Glutamatergic neuron (in vitro differentiated cells): ENCODE data around the gene ATXN3L. TPM values are rescaled to one million over a fixed set of nuclear protein-coding genes. Genes with fewer than 3 reads are reported as not detected.

Experiments
- DNase-seq: peaks from one replicate; pipeline ENCODE4 v3.0.0; 2022
- H3K27ac Mint-ChIP-seq: one replicate; pipeline ENCODE4 v1.8.0; 2020; ENCODE audit warnings: mild to moderate bottlenecking, mixed read lengths, inconsistent platforms; ENCODE audit not compliant: unreplicated experiment
- H3K27me3 Mint-ChIP-seq: one replicate; pipeline ENCODE4 v1.8.0; 2020; ENCODE audit warnings: mild to moderate bottlenecking, moderate library complexity, mixed read lengths, inconsistent platforms; ENCODE audit not compliant: unreplicated experiment
- H3K36me3 Mint-ChIP-seq: one replicate; pipeline ENCODE4 v1.8.0; 2020; ENCODE audit warnings: mild to moderate bottlenecking, mixed read lengths, inconsistent platforms; ENCODE audit not compliant: unreplicated experiment
- H3K4me1 Mint-ChIP-seq: one replicate; pipeline ENCODE4 v1.8.0; 2020; ENCODE audit warnings: mild to moderate bottlenecking, low read depth, mixed read lengths, inconsistent platforms; ENCODE audit not compliant: unreplicated experiment
- H3K4me3 Mint-ChIP-seq: one replicate; pipeline ENCODE4 v1.8.0; 2020; ENCODE audit warnings: mild to moderate bottlenecking, mixed read lengths, inconsistent platforms; ENCODE audit not compliant: unreplicated experiment
- H3K9me3 Mint-ChIP-seq: one replicate; pipeline ENCODE4 v1.8.0; 2020; ENCODE audit warnings: mild to moderate bottlenecking, moderate library complexity, mixed read lengths, inconsistent platforms; ENCODE audit not compliant: unreplicated experiment
- long read RNA-seq: library from polyadenylated mRNA; unstranded; transcript quantifications from one replicate; pipeline ENCODE4 v2.0.0, GENCODE V29; 2020; ENCODE audit not compliant: unreplicated experiment
- total RNA-seq: library from RNA; stranded (reverse); fragmentation: NEBNext Ultra II Directional; extraction: Animal tissue kit (Norgen Biotek cat#: 25700); gene quantifications from one replicate; pipeline ENCODE4 v1.2.1, GENCODE V29; 2021; ENCODE audit not compliant: unreplicated experiment
- TF ChIP-seq, protein P1 (sequence below): fragments of 200-600 bp; sonication (generic); IDR thresholded peaks from one replicate; pipeline ENCODE4 v1.5.0; 2021; ENCODE audit not compliant: partially characterized antibody, unreplicated experiment

Gene ATXN3L
- total RNA-seq: not detected
- long read RNA-seq: 0 reads

DNA sequence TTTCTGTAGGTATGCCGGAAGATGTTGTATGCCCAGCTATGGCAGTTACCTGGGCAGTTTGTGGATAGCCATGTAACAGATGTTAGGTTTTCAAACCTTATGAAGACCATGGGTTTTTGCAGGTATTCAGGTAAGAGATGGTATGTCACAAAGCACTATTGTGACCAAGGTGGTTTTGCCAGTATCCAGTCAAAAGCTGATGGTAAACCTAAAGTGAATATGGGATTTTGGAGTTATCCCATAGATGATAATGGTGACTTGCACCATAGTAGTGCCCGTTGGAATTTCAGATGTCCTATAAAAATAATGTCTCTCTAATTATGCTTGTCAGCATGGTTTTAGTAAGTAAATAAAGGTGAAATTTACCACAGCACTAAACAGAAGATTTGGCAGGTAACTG is at the start of gene ATXN3L:
ATXN3L (minus strand) TSS at position 101 of the 400 bp plus-strand sequence. CDS start 119 bp downstream, outside the sequence.
- Mint-ChIP-seq H3K36me3 (no peaks in the 10 kb centered on the region), H3K4me3 (no peak within 1 kb of the TSS), H3K27me3 (no peaks in the 10 kb centered on the region), H3K27ac (no peak within 1 kb of the TSS), H3K9me3 (no peaks in the 10 kb centered on the region), H3K4me1 (no peaks in the 10 kb centered on the region)
- TF ChIP-seq, protein P1, sequence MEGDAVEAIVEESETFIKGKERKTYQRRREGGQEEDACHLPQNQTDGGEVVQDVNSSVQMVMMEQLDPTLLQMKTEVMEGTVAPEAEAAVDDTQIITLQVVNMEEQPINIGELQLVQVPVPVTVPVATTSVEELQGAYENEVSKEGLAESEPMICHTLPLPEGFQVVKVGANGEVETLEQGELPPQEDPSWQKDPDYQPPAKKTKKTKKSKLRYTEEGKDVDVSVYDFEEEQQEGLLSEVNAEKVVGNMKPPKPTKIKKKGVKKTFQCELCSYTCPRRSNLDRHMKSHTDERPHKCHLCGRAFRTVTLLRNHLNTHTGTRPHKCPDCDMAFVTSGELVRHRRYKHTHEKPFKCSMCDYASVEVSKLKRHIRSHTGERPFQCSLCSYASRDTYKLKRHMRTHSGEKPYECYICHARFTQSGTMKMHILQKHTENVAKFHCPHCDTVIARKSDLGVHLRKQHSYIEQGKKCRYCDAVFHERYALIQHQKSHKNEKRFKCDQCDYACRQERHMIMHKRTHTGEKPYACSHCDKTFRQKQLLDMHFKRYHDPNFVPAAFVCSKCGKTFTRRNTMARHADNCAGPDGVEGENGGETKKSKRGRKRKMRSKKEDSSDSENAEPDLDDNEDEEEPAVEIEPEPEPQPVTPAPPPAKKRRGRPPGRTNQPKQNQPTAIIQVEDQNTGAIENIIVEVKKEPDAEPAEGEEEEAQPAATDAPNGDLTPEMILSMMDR: no peak
- no peak for DNase-seq

DNA sequence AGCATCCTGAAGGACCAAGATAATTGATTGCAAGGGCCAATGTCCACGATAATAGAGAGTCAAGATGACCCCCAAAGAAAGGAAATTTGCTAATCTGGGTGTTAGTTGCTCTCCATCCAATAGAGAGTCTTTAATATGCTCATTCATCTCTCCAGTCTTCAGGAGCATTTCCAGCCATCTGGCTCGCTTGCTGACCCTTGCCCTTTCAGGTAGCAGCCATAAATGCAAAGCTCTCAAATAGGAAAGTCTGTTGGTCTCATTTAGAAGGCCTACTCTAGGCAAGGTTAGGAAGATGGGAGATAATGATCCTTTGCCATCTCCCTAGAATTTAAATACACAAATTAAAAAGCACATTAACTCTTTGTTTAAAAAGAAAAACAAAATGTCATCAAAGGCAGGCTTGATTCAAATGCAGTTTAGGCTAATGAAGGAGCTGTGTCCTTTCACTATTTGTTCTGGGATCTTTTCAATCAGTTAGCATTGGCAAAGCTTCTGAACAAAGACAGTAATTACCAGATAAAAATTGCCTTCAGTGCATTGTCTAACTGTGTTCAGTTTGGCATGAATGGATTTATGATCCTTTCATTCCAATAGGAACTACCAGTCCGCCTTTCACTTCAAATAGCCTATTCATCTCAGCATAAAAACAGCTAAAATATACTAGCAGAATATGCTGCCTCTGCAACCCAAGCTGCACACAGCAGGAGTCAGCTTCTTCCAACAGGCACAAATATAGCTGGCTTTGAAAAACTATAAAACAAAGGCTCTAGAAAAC is 49.6 kb upstream of the ATXN3L start:
- DNase-seq: no peak
- peaks cover 20% of the 10 kb centered on the region for H3K4me1 Mint-ChIP-seq
- no peaks in the 10 kb centered on the region for H3K9me3 Mint-ChIP-seq
- no peaks in the 10 kb centered on the region for H3K36me3 Mint-ChIP-seq
- peak overlapping the region; percentile 73 for H3K27ac Mint-ChIP-seq
- peaks cover 2% of the 10 kb centered on the region for H3K27me3 Mint-ChIP-seq
- no peak overlapping the region for H3K4me3 Mint-ChIP-seq
- TF ChIP-seq, protein P1: no peak

DNA sequence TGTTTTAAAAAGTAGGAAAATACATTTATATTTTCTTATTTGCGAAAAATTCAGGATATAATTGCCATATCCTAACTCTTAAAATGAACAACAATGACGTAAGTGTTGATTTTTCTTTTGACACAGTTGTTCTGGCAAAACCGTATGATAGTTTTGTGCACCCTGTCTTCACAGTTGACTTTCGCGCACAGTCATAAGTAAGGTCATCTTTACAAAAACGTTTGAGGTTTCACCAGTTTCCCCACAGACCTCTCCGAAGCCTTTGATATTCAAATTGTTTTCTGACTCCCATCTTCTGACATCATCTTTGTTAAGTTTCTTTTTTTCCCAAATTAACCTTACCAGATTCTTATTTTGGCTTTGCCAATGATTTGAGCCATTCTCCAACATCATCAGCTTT is 48.1 kb upstream of the ATXN3L start:
- Mint-ChIP-seq H3K4me3 (peak overlapping the region; percentile 2), H3K36me3 (no peaks in the 10 kb centered on the region), H3K27me3 (peaks cover 2% of the 10 kb centered on the region), H3K4me1 (peaks cover 19% of the 10 kb centered on the region), H3K27ac (peak overlapping the region; percentile 44), H3K9me3 (no peaks in the 10 kb centered on the region)
- no peak for DNase-seq
- TF ChIP-seq, protein P1: no peak

DNA sequence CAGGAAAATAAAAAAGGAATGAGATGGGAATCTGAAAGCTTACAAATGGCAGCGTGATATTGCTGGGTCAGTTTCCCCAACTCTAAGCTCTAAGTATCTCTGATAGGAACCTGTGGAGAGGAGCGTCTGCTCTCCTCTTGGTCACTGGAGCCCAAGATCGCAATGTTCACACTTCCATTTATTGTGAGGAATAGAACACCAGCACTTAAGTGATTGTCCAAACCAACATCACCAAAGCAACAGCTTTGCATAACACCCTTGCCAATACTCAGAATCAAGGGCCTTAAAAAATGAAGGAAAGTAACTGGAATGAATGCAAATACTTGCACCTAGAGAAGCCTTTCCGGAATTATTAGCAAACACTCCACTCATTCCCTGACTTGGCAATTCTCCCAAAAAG is 46.8 kb upstream of the ATXN3L start:
- no peak for DNase-seq
- Mint-ChIP-seq H3K36me3 (no peaks in the 10 kb centered on the region), H3K9me3 (no peaks in the 10 kb centered on the region), H3K4me1 (peaks cover 19% of the 10 kb centered on the region), H3K27ac (no peak overlapping the region), H3K4me3 (no peak overlapping the region), H3K27me3 (peaks cover 2% of the 10 kb centered on the region)
- TF ChIP-seq, protein P1: no peak

DNA sequence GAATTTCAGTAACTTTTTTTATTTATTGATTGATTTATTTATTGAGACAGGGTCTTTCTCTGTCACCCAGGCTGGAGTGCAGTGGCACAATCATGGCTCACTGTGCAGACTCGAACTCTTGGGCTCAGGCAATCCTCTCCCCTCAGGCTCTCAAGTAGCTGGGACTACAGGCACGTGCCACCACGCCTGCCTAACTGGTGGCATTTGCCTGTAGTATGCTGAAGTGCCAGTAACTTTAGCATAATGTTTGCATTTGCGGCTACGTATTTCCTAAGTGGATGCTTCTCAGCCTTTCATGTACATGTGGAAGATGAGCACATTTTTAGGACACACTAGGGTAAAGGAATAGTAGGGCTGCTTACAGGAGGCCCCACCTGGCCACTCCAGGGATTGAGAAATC is 45.3 kb upstream of the ATXN3L start:
- no peak overlapping the region for H3K27ac Mint-ChIP-seq
- no peak for DNase-seq
- H3K4me3 Mint-ChIP-seq: no peak overlapping the region
- H3K4me1 Mint-ChIP-seq: peaks cover 14% of the 10 kb centered on the region
- H3K27me3 Mint-ChIP-seq: no peaks in the 10 kb centered on the region
- no peaks in the 10 kb centered on the region for H3K36me3 Mint-ChIP-seq
- TF ChIP-seq, protein P1: no peak
- H3K9me3 Mint-ChIP-seq: no peaks in the 10 kb centered on the region
